Stimulated activated CD4-positive, alpha-beta T cell treated with anti-CD3 and anti-CD28 coated beads, Interleukin-15, amount 100 ng/mL, for 1 hour (primary cell): Measurements from ENCODE around the gene SMARCAL1.

ENCODE experiments used
- DNase-seq, 2 donors: peaks; one replicate each; pipeline ENCODE4 v3.0.0-alpha.2; 2020; ENCODE audit warnings: low read depth in 1 of 2, low spot score in 1 of 2

Gene SMARCAL1

GRCh38 chr2:216526939-216527338 is 114.7 kb downstream of the SMARCAL1 start:
- DNase-seq, result no peak

GRCh38 chr2:216527600-216527999 is 115.3 kb downstream of the SMARCAL1 start:
- DNase-seq, result no peak

- DNase-seq, result no peak
Measured at GRCh38 chr2:216532562-216532961, 120.3 kb downstream of the SMARCAL1 start.
